Anterior cingulate cortex (tissue), 58 donors: ENCODE data around the gene AMBRA1.
"Not testable (repeated sequence)": the region's sequence is repeated elsewhere in the genome, so short reads cannot be mapped to it uniquely, and the experiment has no call there.

Source experiments
- DNase-seq, 58 donors: peaks; one replicate each; lab custom pipeline; 2025; lab: John Stamatoyannopoulos, UW

The AMBRA1 gene

GRCh38 chr11:46377831-46378230 is 216.0 kb downstream of the AMBRA1 start:
- no peak for DNase-seq

DNA sequence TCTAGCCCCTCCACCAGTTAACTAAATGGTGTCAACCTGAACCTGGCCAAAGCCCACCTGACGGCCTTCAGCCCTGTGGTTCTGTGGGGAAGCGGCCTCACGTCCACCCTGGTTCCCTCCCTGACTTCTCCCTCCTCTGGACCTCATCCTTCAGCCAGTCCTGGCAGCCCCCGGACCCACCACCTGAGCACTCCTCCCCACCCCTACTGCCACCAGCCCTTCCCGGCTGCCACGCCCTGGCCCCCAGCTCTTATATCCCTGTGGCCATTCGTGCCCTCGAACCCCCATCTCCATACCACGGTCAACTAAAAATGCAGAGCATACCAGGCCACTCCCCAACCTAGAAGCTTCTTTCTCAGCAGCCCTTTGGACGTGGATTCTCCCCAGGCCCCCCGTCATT is 216.5 kb downstream of the AMBRA1 start:
- no peak for DNase-seq

- no peak for DNase-seq
Measured at GRCh38 chr11:46376258-46377050, 217.4 kb downstream of the AMBRA1 start.

- no peak for DNase-seq
Measured at GRCh38 chr11:46375392-46376101, 218.3 kb downstream of the AMBRA1 start.

DNA sequence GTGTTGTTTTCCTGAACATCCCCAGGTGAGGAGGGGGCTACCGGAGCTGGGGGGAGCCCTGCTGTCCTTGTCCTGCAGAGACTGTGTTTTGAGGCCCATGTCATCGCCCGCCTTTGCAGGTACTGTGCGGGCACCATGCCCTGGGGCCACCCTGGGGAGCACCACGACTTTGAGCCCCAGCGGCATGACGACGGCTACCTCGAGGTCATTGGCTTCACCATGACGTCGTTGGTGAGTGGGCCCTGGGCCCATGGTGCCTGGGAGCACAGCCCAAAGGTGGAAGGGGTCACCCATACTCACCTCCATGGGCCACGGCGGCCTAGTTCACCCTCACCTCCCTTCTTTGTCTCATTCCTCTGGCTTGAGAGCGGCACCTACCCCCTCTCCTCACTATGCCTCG is 219.0 kb downstream of the AMBRA1 start:
- DNase-seq, result no peak

- DNase-seq, result peak in 1 of 58 donors; percentile 66
Measured at GRCh38 chr11:46373787-46374740, 219.8 kb downstream of the AMBRA1 start.

DNA sequence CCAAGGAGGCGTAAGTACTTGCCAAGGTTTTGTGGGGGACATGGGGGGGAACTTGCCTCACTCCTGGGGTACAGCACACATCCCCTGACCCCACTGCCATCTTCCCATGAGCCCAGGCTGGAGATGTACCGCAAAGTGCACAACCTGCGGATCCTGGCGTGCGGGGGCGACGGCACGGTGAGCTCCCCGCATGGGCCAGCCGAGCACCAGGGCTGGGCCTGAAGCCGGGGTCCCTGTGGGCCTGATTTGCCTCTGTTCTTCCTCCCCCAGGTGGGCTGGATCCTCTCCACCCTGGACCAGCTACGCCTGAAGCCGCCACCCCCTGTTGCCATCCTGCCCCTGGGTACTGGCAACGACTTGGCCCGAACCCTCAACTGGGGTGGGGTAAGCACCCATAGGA is 221.3 kb downstream of the AMBRA1 start:
- not testable (repeated sequence) for DNase-seq

DNA sequence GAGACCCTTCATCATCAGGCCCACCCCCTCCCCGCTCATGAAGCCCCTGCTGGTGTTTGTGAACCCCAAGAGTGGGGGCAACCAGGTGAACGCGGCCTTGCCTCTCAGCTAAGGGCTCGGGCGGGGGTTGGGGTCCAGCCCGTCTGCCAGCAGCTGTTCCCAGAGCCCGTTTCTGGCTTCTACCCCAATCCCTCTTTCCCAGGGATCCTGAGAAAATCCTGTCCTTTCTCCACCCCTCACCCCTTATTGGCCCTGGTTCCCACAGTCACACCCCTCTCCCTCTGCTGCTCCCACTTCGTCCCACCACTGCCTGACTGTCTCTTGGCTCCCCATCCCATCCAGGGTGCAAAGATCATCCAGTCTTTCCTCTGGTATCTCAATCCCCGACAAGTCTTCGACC is 221.7 kb downstream of the AMBRA1 start:
- DNase-seq, result no peak

GRCh38 chr11:46371262-46371661 is 222.6 kb downstream of the AMBRA1 start:
- not testable (repeated sequence) for DNase-seq

DNA sequence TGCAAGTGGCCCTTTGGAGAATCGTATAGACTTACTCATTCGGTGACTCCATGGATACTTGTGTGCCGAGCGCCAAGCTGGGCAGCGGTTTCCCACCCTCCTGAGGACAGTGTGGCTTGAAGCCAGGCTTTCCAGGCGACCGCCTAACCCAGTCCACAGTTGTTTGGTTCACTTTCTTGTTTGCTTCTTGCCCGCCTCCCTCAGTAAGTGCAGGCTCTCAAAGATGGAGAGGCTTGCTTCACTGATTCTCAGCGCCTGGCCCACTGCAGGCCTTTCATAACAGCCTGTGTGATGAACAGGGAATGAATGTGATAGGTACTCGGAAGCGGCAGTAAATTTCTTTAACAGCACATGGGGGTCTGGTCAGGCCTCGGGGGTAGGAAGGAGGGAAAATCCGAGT is 223.6 kb downstream of the AMBRA1 start:
- DNase-seq, result no peak

GRCh38 chr11:46369458-46370152 is 224.2 kb downstream of the AMBRA1 start:
- peak in 21 of 58 donors; percentile 15 to 79 (median 40) for DNase-seq

DNA sequence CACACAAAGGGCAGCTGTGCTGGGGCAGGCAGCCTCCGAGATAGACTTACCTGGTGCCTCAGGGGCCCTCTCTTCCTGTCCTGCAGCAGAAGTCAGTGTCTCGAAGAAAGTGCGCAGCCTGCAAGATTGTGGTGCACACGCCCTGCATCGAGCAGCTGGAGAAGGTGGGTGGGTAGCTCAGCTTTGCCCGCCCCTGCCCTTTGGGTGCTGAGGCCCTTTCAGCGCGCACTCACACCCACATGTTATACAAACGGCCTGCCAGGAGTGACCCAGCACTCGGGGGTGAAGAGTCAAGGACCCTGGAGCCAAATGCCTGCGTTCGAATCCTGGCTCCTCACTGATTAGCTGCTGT is 225.9 kb downstream of the AMBRA1 start:
- no peak for DNase-seq

GRCh38 chr11:46367244-46367915 is 226.4 kb downstream of the AMBRA1 start:
- peak in 44 of 58 donors; percentile 23 to 82 (median 54) for DNase-seq

DNA sequence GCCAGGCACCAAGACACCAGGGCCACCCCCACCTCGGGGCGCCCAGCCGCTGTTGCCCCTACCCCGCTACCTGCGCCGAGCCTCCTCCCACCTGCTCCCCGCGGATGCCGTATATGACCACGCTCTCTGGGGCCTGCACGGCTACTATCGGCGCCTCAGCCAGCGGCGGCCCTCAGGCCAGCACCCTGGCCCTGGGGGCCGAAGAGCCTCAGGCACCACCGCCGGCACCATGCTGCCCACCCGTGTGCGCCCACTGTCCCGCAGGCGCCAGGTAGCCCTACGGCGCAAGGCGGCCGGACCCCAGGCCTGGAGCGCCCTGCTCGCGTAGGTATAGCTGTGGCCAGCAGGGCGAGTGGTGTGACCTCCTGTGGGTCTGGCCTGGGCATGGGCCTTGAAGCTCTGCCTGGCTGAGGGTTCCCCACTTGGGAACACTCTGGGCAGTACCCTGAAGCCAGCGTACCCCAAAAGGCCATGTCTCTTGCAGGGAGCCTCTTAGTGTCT is 227.1 kb downstream of the AMBRA1 start:
- DNase-seq, result no peak

DNA sequence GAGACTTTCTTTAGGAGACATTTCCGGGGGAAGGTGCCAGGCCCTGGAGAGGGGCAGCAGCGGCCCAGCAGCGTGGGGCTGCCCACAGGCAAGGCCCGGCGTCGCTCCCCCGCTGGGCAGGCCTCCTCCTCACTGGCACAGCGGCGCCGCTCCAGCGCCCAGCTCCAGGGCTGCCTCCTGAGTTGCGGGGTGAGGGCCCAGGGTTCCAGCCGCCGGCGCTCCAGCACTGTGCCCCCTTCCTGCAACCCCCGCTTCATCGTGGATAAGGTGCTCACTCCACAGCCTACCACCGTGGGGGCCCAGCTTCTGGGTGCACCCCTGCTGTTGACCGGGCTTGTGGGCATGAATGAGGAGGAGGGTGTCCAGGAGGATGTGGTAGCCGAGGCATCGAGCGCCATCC is 227.6 kb downstream of the AMBRA1 start:
- no peak for DNase-seq

GRCh38 chr11:46364791-46365190 is 229.0 kb downstream of the AMBRA1 start:
- DNase-seq, result no peak

DNA sequence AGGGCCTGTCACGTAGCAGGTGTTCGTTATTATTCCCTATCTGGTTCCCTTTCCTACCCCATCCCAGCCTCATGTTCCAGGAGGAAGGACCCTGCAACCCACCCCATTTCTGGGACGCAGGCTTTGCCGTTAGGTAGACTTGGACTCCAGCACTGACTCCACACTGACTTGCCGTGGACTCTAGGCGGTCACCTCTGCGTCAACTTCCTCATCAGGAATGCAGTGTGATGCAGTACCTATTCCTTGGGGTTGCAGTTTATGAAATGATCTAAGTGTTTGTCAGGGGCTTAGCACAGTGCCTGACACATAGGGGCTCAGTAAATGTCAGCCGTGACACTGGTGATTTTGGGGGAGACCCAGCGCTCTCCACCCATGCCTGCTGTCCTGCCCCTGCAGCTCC is 229.8 kb downstream of the AMBRA1 start:
- DNase-seq, result no peak

GRCh38 chr11:46363455-46364005 is 230.3 kb downstream of the AMBRA1 start:
- peak in 47 of 58 donors; percentile 23 to 91 (median 64) for DNase-seq

GRCh38 chr11:46363031-46363407 is 230.8 kb downstream of the AMBRA1 start:
- DNase-seq, result peak in 26 of 58 donors; percentile 36 to 79 (median 57)
